ENCODE results near the gene CORO2B. TPM values are rescaled to one million over a fixed set of nuclear protein-coding genes. Genes with fewer than 3 reads are reported as not detected.

CORO2B gene
- total RNA-seq, 1 experiment from 2014 or later: not detected

GRCh38 chr15:68775236-68775577 is 196.4 kb downstream of the CORO2B start:
- H3K27me3 ChIP-seq (replicated peaks): no peaks in the 10 kb centered on the region; the same call in 1 of the 2 replicates
- no peaks in the 10 kb centered on the region for H3K9me3 ChIP-seq (replicated peaks)
- DNase-seq (ENCODE audit: low read depth in 1 of 2, low spot score in 2 of 2): no peak
- peaks cover 24% of the 10 kb centered on the region for H3K36me3 ChIP-seq
- no peaks in the 10 kb centered on the region for H3K4me1 ChIP-seq (replicated peaks)
- H3K4me3 ChIP-seq: no peak overlapping the region
- H3K27ac ChIP-seq: no peak overlapping the region

- Histone ChIP-seq H3K27ac (no peak overlapping the region), H3K27me3 (replicated peaks) (no peaks in the 10 kb centered on the region; the same call in 1 of the 2 replicates), H3K4me3 (no peak overlapping the region), H3K4me1 (replicated peaks) (no peaks in the 10 kb centered on the region), H3K36me3 (peaks cover 25% of the 10 kb centered on the region), H3K9me3 (replicated peaks) (no peaks in the 10 kb centered on the region)
- DNase-seq (ENCODE audit: low read depth in 1 of 2, low spot score in 2 of 2): peak in 1 of 2 experiments; percentile 34
These were observed 197.1 kb downstream of the CORO2B start for GRCh38 chr15:68775671-68776476.

GRCh38 chr15:68776477-68777270 is 197.9 kb downstream of the CORO2B start:
- H3K36me3 ChIP-seq: peaks cover 28% of the 10 kb centered on the region
- DNase-seq (ENCODE audit: low read depth in 1 of 2, low spot score in 2 of 2): peak in 1 of 2 experiments; percentile 35
- H3K4me1 ChIP-seq (replicated peaks): no peaks in the 10 kb centered on the region
- H3K27ac ChIP-seq: no peak overlapping the region
- no peaks in the 10 kb centered on the region for H3K9me3 ChIP-seq (replicated peaks)
- no peak overlapping the region for H3K4me3 ChIP-seq
- H3K27me3 ChIP-seq (replicated peaks): no peaks in the 10 kb centered on the region; the same call in 1 of the 2 replicates

Other genes with a start within 250 kb of the CORO2B start
- gene ITGA11, start 146.8 kb upstream of the CORO2B start, total RNA-seq (2014; rRNA removed; shearing (Covaris generic)): 0.34 and 2.0 TPM in 2 replicates
- gene ANP32A, start 241.9 kb downstream of the CORO2B start, total RNA-seq (2014; rRNA removed; shearing (Covaris generic)): 91.2 and 110 TPM in 2 replicates